Stimulated activated CD4-positive, alpha-beta T cell treated with anti-CD3 and anti-CD28 coated beads, TNF-alpha, amount 100 ng/mL, for 48 hours (primary cell): ENCODE data around the gene CEP120.
"Not testable (repeated sequence)": the region's sequence is repeated elsewhere in the genome, so short reads cannot be mapped to it uniquely, and the experiment has no call there.

ENCODE experiments used
- DNase-seq, 3 donors: peaks; one replicate each; pipeline ENCODE4 v3.0.0-alpha.2; 2020; ENCODE audit warnings: low read depth in 3 of 3

CEP120 gene

GRCh38 chr5:123438902-123439301 is 15.7 kb upstream of the CEP120 start:
- DNase-seq: no peak

- peak in 1 of 3 donors; percentile 6 for DNase-seq
These were observed 15.0 kb upstream of the CEP120 start for GRCh38 chr5:123438244-123438643.

- no peak for DNase-seq
These were observed 13.0 kb upstream of the CEP120 start for GRCh38 chr5:123436201-123436600.

- DNase-seq: no peak
These were observed 11.6 kb upstream of the CEP120 start for GRCh38 chr5:123434796-123435195.

GRCh38 chr5:123433596-123433995 is 10.4 kb upstream of the CEP120 start:
- no peak for DNase-seq

GRCh38 chr5:123430441-123430840 is 7.2 kb upstream of the CEP120 start:
- DNase-seq: not testable (repeated sequence)

- DNase-seq: no peak
These were observed 6.8 kb upstream of the CEP120 start for GRCh38 chr5:123429993-123430392.

GRCh38 chr5:123429221-123429954 is 6.2 kb upstream of the CEP120 start:
- no peak for DNase-seq

GRCh38 chr5:123428521-123429220 is 5.5 kb upstream of the CEP120 start:
- DNase-seq: no peak

GRCh38 chr5:123427281-123427680 is 4.1 kb upstream of the CEP120 start:
- no peak for DNase-seq

GRCh38 chr5:123425431-123425830 is 2.2 kb upstream of the CEP120 start:
- DNase-seq: no peak

- DNase-seq: peak in 1 of 3 donors; percentile 12
These were observed 548 bp downstream of the CEP120 start for GRCh38 chr5:123422433-123423277.

GRCh38 chr5:123421773-123422172 is 1.4 kb downstream of the CEP120 start:
- no peak for DNase-seq

GRCh38 chr5:123414974-123415373 is 8.2 kb downstream of the CEP120 start:
- no peak for DNase-seq

- no peak for DNase-seq
These were observed 11.0 kb downstream of the CEP120 start for GRCh38 chr5:123412206-123412605.

- not testable (repeated sequence) for DNase-seq
These were observed 21.2 kb downstream of the CEP120 start for GRCh38 chr5:123401999-123402398.

GRCh38 chr5:123401320-123401719 is 21.9 kb downstream of the CEP120 start:
- DNase-seq: no peak

- DNase-seq: not testable (repeated sequence)
These were observed 22.3 kb downstream of the CEP120 start for GRCh38 chr5:123400870-123401291.

GRCh38 chr5:123398058-123398733 is 25.0 kb downstream of the CEP120 start:
- DNase-seq: no peak

- DNase-seq: no peak
These were observed 25.7 kb downstream of the CEP120 start for GRCh38 chr5:123397538-123397937.

GRCh38 chr5:123391009-123391408 is 32.2 kb downstream of the CEP120 start:
- no peak for DNase-seq

GRCh38 chr5:123389794-123390193 is 33.4 kb downstream of the CEP120 start:
- DNase-seq: no peak
